Activated CD4-positive, CD25-positive, alpha-beta regulatory T cell treated with anti-CD3 and anti-CD28 coated beads, Interleukin-2, amount 50 U/mL, for 16 hours (primary cell): ENCODE data around the gene GSG1.
"Not testable (repeated sequence)": the region's sequence is repeated elsewhere in the genome, so short reads cannot be mapped to it uniquely, and the experiment has no call there.

ENCODE experiments used
- DNase-seq: peaks from one replicate; pipeline ENCODE4 v3.0.0-alpha.2; 2020; ENCODE audit warnings: low read depth, low spot score

The GSG1 gene

DNA sequence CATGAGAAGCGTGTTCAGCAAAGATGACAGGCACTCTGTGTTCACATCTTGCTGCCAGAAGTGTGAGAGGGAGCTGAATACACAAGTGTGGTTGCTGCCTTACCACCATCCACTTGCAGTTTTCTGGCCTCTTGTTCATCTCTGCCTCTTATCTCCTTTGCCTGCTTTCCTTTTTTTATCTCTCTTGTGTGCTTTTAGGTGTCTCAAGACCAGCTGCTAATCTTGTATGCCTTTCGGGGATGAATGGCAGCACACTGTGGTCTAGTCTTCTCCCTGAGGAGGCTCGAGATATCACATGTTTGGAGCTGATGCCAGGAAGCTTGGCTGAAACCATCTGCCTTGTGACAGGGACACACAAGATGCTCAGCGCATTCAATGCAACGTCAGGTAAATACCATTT, 42.1 kb downstream of the GSG1 start:
- DNase-seq = no peak

GRCh38 chr12:13060581-13060980, 42.9 kb downstream of the GSG1 start:
- DNase-seq = no peak

- not testable (repeated sequence) for DNase-seq
Measured at GRCh38 chr12:13053617-13054016, 49.9 kb downstream of the GSG1 start.

- DNase-seq = no peak
Measured at GRCh38 chr12:13052421-13052820, 51.0 kb downstream of the GSG1 start.

GRCh38 chr12:13049816-13050215, 53.7 kb downstream of the GSG1 start:
- DNase-seq = no peak

DNA sequence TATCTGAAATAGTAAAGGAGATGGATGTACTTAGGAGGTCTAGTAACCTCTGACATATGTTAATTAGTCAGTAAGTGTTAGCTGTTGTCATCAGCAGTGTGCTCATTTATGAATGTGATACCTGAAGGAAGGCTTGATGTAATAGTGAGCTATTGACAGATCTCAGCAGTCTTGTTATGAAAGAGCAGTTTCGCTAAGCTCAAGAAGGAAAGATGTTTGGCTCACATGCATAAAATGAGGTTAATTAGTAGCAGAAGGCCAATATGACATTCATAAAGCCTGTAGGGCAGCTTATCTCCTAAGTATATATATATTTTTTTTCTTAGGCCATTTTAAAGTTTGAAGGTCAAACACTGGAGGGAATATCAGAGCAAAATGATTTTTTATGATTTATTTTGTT, 56.5 kb downstream of the GSG1 start:
- DNase-seq = no peak

GRCh38 chr12:13045816-13046215, 57.7 kb downstream of the GSG1 start:
- no peak for DNase-seq

GRCh38 chr12:13044906-13045299, 58.6 kb downstream of the GSG1 start:
- DNase-seq = no peak

GRCh38 chr12:13044002-13044905, 59.2 kb downstream of the GSG1 start, which contains the start of gene FAM234B:
FAM234B (plus strand) TSS chr12:13044381; CDS start chr12:13044404, 23 bp downstream.
- DNase-seq = peak; percentile 46

DNA sequence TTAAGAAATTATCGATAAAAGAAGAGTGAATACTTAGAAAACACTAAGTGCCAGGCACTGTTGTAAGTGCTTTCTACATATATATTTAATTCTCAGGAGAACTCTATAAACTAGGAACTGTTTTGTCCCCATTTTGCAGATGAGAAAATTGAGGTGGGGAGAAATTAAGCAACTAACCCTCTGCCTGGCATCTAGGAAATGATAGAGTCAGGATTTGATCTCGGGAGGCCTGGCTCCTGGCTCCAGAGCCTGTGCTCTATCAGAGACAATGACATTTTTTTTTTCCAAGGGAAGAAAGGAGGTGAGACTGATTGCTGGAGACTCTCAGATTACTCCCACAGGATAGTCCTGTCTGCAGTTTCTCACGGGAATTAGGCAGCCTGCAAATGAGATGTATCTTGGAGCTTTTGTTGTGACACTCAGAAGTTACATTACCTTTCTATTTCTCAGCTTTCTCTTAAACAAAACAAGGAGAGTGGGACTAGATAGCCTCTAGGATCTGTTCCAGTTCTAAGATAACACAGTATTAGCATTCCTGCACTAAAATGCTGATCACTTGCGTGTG, 60.7 kb downstream of the GSG1 start:
- no peak for DNase-seq

DNA sequence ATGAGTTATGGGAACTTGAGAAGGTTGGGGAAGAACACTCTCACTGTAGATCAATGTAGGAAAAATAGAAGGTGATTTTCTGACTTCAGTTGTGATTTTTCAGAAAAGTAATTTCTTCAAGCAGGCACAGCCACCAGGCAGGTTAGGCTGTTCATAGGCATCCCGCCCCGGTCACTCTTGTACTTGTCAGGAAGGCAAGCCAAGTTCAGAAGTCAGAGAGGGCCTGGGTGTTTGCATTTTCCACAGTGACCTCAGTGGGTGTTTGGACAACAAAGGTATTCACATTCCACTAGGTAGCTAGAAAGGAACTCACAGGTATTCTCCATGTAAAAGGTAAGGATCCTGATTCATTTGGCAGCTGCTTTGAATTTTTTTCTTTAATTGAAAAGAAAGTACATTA, 62.2 kb downstream of the GSG1 start:
- DNase-seq = no peak

DNA sequence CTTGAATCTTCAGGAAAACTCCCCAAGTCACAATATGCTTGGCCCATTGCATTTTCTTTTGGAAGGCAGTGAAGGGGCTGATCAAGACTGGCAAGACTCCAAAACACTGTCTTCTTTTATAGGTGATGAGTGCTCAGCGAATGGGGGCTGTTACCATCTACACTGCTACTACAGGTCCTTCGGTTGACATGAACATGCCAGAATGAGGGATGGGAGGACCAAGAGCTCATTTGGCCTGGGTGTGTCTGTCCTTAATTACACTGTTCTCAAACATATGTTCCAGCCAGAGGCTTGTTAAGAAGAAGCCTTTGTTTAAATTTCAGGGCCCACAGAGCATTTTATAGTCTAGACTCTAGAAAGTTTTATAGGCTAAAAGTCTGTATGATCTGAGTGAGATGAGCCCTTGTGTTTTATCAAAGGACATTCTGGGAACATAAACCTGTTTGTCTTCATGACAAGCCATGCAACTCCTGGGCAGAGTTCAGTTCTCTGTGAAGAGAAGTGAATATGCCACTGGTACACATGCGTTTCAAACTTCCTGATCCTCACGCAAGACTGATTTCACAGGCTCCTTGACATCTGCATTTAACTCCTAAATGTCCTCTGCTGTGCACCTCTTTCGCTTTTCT, 64.0 kb downstream of the GSG1 start:
- no peak for DNase-seq

DNA sequence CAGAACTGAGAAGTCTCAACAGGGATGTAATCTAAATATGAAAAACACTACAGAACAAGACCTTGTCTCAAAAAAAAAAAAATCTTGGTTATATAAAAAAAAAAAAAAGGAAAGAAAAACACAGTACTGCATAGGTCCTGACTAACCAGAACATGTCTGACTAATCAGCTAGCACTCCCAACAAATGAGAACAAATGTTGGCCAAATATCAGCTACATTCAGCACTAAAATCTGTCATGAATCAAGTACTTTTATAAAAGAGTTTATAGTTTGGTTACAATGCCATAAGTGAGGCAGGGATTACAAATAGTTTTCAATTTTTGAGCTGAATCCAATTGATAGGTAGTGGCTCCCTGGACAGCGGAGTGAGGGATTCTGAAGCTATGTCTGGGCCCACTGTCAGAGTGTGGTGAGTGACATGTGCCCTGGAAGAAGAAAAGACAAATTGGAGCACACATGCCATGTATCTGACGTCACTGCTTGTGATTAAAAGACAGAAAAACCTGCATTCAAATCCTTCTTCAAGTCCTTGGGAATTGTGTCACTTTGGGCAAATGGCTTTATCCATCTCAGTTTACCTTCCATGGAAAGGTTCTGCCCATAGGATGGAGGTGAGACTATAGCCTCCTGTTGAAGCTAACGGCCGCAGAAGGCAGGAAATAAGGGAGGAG, 64.8 kb downstream of the GSG1 start:
- DNase-seq = no peak

DNA sequence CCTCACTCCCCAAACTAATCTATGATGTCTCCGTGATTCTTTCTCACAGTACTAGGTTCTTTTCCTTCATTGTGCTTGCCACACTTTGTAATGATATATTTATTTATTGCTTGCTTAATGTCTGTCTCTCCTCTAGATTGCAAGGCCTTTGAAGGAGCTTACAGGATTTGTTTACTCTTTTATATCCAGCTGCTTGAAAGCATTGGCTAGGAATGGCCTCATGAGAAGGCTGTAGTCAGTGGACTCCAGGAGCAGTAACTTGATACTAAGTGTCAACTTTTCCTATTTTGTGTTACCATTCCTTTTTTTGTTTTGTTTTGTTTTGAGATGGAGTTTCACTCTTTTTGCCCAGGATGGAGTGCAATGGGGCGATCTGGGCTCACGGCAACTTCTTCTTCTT, 66.6 kb downstream of the GSG1 start:
- DNase-seq = no peak

DNA sequence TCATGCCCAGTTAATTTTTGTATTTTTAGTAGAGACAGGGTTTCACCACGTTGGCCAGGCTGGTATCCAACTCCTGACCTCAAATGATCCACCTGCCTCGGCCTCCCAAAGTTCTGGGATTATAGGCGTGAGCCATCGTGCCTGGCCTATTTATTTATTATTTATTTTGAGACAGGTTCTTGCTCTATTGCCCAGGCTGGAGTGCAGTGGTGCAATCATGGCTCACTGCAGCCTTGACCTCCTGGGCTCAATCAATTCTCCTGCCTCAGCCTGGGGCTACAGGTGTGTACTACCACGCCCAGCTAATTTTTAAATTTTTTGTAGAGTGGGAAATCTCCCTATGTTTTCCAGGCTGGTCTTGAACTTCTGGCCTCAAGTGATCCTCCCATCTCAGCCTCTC, 68.1 kb downstream of the GSG1 start:
- not testable (repeated sequence) for DNase-seq
